ENCODE results near the gene KLK2.
A peak's percentile ranks its signal among the peaks of the same experiment; 100 is the strongest.
"Not testable (repeated sequence)": the region's sequence is repeated elsewhere in the genome, so short reads cannot be mapped to it uniquely, and the experiment has no call there.

KLK2 gene

DNA sequence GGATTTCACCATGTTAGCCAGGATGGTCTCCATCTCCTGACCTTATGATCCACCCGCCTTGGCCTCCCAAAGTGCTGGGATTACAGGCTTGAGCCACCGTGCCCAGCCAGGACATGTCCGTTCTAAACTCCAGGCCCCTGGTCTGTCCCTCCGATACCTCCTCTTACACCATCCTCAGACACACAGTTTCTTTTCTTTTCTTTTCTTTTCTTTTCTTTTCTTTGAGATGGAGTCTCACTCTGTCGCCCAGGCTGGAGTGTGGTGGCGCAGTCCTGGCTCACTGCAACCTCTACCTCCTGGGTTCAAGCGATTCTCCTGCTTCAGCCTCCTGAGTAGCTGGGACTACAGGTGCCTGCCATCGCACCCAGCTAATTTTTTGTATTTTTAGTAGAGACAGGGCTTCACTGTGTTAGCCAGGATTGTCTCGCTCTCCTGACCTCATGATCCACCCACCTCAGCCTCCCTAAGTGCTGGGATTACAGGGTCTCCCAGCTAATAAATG is 22.9 kb downstream of the KLK2 start:
- DNase-seq, result not testable (repeated sequence)

DNA sequence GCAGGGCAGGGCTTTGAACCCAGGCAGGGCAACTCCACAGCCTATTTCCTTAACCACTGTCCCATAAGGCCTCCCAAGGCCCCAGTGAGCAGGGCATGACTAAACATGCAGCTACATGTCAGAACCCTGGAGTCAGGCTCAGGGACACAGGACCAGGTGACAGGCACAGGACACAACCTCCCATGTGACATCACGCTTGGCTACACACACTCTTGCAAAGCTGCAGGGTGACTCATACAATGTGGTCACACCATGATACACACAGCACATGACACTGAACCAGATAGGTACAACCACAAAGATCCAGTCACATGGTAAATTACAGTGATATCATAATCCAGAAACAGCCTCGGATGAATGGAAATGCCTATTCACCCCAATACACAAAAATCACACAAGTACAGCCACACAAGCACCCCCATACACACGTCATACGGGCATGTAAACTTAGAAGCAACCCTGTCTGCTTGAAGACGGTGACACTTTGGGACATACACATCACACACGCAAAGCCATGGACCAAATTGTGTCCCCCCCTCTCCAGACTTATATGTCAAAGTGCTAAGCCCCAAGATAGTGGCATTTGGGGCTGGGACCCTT is 23.5 kb downstream of the KLK2 start:
- DNase-seq, result no peak

DNA sequence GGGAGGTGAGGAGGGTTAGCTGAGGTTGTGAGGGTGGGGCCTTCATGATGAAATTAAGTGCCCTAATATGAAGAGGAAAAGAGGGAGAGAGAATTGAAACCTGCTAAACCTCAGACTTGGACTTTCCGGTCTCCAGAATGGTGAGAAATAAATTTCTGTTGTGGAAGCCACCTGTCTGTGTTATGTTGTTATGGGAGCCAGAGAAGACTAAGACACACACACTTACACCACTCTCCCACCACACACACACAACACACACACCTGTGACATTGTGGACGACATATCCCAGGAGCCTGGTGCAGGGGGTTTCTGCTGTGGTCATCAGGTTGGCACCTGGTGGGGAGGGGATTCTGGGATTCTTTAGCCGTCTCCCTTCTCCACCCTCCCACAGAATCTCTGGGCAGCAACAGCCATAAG is 24.0 kb downstream of the KLK2 start:
- DNase-seq, result no peak

DNA sequence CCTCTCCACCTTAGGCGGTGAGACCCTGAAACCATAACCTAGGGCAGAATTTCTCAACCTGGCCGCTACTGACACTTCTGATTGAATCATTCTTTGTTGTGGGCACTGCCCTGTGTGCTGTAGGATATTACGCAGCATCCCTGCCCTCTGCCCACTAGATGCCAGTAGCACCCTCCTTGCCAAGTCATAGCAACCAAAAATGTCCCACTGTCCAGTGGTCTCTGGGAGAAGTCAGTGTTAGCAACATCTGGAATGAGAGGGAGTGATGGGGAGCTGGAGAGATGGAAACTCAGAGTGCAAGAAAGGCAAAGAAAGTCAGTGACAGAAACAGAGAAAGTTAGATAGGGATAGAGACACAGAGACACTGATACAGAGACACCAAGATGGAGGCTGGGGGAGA is 24.4 kb downstream of the KLK2 start:
- DNase-seq, result no peak

DNA sequence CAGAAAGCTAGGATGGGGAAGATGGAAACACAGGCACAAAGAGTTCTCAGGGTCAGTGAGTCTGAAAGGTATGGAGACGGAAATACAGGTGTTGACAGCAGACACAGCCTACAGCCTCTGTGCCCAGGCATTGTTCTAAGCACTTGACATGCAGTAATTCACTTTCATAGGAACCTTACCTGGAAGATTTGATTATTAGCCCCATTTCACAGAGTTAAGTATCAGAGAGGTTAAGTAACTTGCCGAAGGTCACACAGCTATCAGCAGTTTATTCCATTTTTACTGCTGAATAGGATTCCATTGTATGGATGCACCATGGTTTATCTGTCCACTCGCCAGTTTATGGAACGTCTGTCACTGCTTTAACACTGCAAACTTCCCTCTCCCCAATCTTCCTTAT is 24.8 kb downstream of the KLK2 start:
- no peak for DNase-seq

- DNase-seq, result no peak
These were observed 26.3 kb downstream of the KLK2 start for GRCh38 chr19:50899569-50899968.

DNA sequence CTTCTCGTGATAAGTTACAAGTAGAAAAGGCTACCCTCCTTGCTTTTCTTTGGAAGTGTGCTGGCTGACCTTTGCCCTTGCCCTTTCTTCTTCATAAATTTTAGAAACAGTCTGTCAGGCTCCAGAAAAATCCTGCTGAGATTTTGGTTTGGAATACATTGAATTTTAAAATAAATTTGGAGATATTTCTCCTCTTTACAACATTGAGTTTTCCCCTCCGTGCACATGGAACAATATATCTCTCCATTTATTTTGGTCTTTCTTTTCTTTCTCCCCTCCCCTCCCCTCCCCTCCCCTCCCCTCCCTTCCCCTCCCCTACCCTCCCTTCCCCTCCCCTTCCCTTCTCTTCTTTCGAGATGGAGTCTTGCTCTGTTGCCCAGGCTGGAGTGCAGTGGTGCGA is 29.4 kb downstream of the KLK2 start:
- DNase-seq, result no peak

- DNase-seq, result no peak
These were observed 33.0 kb downstream of the KLK2 start for GRCh38 chr19:50906217-50906616.

DNA sequence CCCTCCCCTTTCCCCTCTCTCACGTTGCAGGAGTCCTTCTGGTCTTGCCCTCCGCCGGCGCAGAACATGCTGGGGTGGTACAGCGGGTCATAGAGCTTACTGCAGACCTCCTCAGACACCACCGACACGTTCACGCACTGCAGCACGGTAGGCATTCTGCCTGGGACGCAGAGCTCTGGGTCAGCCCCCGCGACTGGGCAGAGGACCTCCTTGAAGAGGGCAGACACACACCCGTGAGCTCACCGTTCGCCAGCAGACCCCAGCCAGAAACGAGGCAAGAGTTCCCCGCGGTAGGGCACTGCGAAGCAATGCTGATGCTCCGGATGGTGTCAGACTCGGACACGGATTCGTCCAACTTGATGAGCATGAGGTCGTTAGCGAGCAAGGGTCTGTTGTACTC is 35.1 kb downstream of the KLK2 start:
- no peak for DNase-seq

GRCh38 chr19:50909240-50910070 is 36.2 kb downstream of the KLK2 start:
- no peak for DNase-seq

DNA sequence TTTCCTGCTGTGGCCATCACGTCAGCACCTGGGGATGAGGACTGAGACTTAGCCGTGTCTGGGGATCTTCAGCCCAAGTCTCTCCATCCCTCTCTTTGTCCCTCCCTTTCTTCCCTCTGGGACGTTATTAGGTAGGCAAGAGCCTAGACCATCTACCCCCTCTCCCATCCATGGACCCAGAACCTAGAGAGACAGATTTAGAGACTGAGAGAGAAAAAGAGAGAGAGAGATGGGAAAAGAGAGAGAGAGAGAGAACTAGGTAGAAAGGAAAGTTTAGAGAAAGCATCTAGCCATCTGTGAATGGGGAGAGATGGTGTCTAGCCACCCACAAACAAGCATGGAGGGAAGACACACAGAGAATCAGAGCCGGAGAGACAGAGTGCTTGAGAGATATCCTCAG is 37.5 kb downstream of the KLK2 start:
- DNase-seq, result no peak

DNA sequence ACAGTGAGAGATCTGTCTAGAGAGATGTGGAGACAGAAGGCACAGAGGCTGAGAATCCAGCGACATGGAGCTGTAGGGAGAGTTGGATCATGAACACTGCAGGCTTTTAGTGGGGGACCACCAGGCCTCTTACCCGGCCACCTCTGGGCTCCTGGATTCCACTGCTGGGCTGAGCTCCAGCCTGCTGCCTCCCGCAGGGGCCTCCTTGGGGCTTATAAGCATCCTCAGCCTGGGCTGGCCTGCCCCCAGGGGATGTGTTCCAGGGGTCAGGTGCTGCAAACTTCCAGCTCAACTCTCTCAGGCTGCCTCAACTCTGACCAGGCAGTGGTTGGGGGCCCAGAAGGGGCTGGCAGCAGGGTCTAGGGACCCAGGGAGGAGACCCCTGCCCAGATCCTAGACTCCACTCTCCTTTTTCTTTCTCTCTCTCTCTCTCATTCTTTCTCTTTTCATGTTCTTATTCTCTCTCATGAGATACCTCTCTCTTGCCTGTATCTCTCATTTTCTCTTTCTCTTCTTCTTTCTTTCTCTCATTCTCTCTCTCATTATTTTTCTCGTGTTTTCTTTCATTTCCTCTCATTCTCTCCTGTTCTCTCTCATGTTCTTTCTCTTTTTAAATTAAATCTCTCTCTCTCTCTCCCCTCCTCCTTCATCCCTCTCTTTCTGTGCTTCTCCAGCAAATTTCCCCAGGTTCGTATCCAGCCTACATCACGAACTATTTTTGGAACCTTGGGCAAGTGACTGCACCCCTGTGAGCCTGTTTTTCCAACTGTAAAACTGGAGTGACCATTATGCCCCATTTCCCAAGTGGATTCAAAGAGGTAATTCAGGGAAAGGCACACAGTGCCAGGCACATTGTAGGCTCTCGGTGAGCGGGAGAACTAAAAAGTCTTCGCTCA is 38.2 kb downstream of the KLK2 start, which contains the start of gene KLK4:
TSS of gene KLK4 (minus strand) at position 190 of the 896 bp plus-strand sequence. CDS start 657 bp downstream, outside the sequence.
- no peak for DNase-seq

DNA sequence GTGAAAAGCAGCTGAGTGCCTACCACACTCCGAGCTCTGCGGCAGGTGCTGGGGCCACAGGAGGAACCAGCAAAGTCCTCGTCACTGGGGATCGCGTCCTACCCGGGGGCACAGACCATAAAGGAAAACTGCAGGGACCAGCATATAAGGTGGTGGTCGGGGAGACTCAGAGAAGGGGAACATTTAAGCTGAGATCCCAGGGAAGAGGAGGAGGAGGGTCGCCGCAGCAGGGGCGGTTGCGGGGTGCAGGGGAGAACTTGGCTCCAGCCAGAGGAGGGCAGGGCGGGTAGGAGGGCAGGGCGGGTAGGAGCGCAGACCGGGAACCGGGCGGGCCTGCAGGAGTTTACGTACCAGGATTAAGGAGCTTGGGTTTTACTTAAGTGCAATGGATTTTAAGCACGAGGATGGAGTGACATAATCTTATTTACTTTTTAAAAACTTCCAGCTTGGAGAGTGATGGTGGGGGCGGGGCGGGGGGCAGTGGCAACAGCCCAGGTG is 38.9 kb downstream of the KLK2 start:
- no peak for DNase-seq

- no peak for DNase-seq
These were observed 39.8 kb downstream of the KLK2 start for GRCh38 chr19:50912727-50913716.

DNA sequence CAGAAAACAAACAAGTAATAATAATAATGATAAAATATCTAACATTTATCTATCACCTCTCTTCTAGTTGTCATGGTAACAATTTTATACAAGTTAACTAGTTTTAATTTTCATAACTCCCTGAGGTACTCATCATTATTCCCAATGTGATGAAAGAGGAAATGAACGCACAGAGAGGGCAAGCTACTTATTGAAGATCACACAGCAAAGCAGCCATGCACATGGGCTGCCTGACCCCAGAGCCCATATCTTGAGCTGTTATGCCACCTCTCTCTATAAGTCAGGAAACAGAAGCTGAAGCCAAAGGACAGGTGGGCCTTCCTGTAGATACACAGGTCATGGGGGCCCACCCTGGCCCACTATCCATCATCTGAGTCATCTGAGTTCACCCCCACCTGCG is 42.8 kb downstream of the KLK2 start:
- no peak for DNase-seq

DNA sequence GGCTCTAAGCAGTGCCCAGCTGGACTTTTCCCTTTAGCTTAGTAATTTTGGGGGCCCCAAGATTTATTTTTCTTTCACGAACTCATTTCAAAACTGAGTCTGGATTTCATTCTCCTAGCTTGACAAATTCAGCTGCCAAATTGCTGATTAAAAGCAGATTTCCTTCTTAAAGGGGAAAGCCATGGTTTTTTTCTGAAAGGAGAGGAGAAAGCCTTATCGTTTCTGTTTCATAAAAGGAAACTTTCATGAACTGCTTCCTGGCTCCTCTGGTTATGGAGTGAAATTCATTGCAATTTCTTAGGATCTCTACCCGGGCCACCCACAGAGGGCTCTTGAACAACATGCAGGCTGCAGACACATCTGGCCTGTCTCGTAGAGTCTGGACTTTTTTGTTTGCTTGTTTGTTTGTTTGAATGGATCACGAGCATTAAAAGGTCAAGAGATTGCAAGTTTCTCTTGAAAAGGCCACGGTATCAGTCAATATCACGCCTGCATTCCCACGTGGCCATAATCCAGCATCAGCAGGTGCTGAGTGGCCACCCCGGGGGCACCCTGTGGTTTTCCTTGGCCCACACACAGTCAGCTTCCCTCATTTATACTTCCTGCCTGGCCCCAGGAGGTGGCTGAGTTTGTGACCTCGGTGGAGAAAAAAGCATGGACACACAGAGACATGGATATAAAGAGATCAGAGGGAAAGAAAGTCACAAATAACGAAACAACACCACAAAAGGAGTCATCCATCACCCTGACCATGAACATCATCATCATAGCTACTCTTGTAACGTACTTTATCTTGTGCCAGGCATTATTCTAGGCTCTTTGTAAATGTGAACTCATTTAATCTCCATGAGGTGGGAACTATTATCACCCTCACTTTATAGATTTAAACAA is 48.4 kb downstream of the KLK2 start:
- DNase-seq, result no peak

DNA sequence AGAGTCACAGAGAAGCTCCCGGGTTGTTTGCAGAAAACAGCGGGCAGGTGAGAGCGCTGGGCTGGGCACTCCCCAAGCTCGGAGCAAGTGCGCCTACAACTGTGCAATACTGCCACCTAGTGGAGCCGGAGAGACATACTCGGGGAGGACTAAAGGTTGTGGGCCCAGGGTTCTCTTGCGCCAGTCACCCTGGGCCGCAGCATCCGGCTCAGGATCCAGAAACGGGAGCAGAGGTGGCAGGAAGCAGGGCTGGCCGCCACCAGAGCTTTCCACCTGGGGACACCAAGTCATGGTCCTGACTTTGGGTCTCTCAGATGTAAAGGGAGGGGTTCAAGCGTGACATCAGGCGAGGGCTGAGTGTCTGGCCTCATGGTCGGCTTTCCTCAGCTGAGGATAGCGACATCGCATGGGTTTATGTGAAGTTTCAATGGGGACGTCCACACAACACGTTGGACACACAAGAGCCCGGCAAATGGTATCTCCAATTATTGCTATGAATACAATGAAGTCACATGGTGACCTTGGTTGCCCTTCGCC is 49.1 kb downstream of the KLK2 start:
- peak; percentile 48 for DNase-seq

GRCh38 chr19:50924586-50924985 is 51.3 kb downstream of the KLK2 start:
- DNase-seq, result no peak

DNA sequence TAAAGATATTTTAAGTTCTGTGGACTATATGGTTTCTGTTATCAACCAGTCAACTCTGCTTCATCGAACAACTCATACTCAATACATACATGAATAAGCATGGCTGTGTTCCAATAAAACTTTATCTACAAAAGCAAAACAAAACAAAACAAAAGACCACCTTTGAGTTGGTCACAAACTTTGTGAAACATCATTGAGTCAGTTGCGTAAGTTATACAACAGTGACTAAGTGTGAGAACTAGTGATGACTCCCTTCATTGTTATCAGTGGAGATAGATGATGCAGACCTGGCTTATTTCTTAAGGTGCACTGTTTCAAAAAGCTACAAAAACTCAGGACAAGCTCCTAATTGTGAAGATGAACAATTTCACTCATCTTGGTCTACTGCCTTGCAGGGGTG is 52.5 kb downstream of the KLK2 start:
- no peak for DNase-seq

GRCh38 chr19:50926144-50926543 is 52.9 kb downstream of the KLK2 start:
- no peak for DNase-seq

Measured in NCI-H446 treated with DMSO at 0.1 percent for 48 hours (cell line).